GM12878 (cell line): Measurements from ENCODE around the gene NUDT3. TPM values are rescaled to one million over a fixed set of nuclear protein-coding genes. Genes with fewer than 3 reads are reported as not detected.

Source experiments
- CEBPB ChIP-seq, 2 experiments: fragments of 150-350 bp in 1 of 2; IDR thresholded peaks; 2 replicates each; pipeline ENCODE4 v1.6.1; 2012 to 2014; ENCODE audit warnings: low read depth in 2 of 2, low read length in 2 of 2, borderline replicate concordance in 1 of 2, inconsistent platforms in 1 of 2
- CREM ChIP-seq: IDR thresholded peaks from 2 replicates; pipeline ENCODE4 v1.6.1; 2014; ENCODE audit warnings: antibody characterized with exemption, low read depth
- EP300 ChIP-seq, 2 experiments: fragments of 150-350 bp in 1 of 2; IDR thresholded peaks; 2 replicates each; pipeline ENCODE4 v1.6.1; 2011 to 2012; ENCODE audit warnings: low read depth in 2 of 2, low read length in 2 of 2, borderline replicate concordance in 1 of 2, improper control_type of control experiment in 1 of 2, inconsistent platforms in 1 of 2; ENCODE audit not compliant: control insufficient read depth in 1 of 2
- HDGF ChIP-seq: fragments of 450-650 bp; IDR thresholded peaks from 2 replicates; pipeline ENCODE4 v1.6.1; 2016; ENCODE audit warnings: antibody characterized with exemption
- IRF4 ChIP-seq: IDR thresholded peaks from 2 replicates; pipeline ENCODE4 v1.6.1; 2011; ENCODE audit warnings: low read depth, low read length
- LARP7 ChIP-seq: fragments of 450-650 bp; IDR thresholded peaks from 2 replicates; pipeline ENCODE4 v1.6.1; 2017; ENCODE audit warnings: mild to moderate bottlenecking
- RBBP5 ChIP-seq: fragments of 200-600 bp; sonication (generic); conservative IDR thresholded peaks from 2 replicates; pipeline ENCODE4 v1.6.1; 2016
- SMC3 ChIP-seq: IDR thresholded peaks from 2 replicates; pipeline ENCODE4 v1.6.1; 2011; ENCODE audit warnings: low read length, improper control_type of control experiment, borderline replicate concordance
- TCF12 ChIP-seq: IDR thresholded peaks from 2 replicates; pipeline ENCODE4 v1.6.1; 2011; ENCODE audit warnings: low read depth, mild to moderate bottlenecking, low read length
- TCF3 ChIP-seq: IDR thresholded peaks from 2 replicates; pipeline ENCODE4 v1.6.1; 2012; ENCODE audit warnings: low read depth, mild to moderate bottlenecking, low read length, borderline replicate concordance; ENCODE audit not compliant: insufficient read depth
- YY1 ChIP-seq: IDR thresholded peaks from 2 replicates; pipeline ENCODE4 v1.6.1; 2011; ENCODE audit warnings: low read depth, mild to moderate bottlenecking, low read length
- ZNF384 ChIP-seq: IDR thresholded peaks from 2 replicates; pipeline ENCODE4 v1.6.1; 2012; ENCODE audit warnings: low read depth, mild to moderate bottlenecking, low read length, improper control_type of control experiment, borderline replicate concordance
- polyA plus RNA-seq, 11 experiments: library from polyadenylated mRNA; depleted of rRNA in 4 of 11; unstranded in 6 of 11; stranded (reverse) in 5 of 11; fragments of >200 nt; fragmentation: Nextera tagmentation in 4 of 11; fragmentation: Illumina TruSeq in 1 of 11; extraction: Ambion mirVana in 4 of 11; extraction: Trizol in 1 of 11; gene quantifications; 1 replicate in 1 of 11; 2 replicates in 10 of 11; pipeline versions ENCODE4 v1.2.1 to v1.2.3, GENCODE V29; 2011 to 2016; ENCODE audit warnings: inconsistent platforms in 2 of 11, missing spikeins in 2 of 11, low read depth in 1 of 11
- total RNA-seq, 4 experiments: library from RNA; depleted of rRNA in 3 of 4; stranded (reverse); fragments of >200 nt in 3 of 4; fragmentation: Illumina TruSeq in 1 of 4; extraction: Trizol in 1 of 4; gene quantifications; 2 replicates each; pipeline versions ENCODE4 v1.2.1 to v1.2.3, GENCODE V29; 2013 to 2021
- TF ChIP-seq, protein P1 (sequence below): fragments of 450-650 bp; formaldehyde crosslinking; IDR thresholded peaks from 2 replicates; pipeline ENCODE4 v1.4.0; 2020; ENCODE audit warnings: mild to moderate bottlenecking, moderate library complexity
- TF ChIP-seq, protein P2 (sequence below), 3 experiments: IDR thresholded peaks in 2 of 3; conservative IDR thresholded peaks in 1 of 3; 2 replicates each; pipeline ENCODE4 v1.5.1; 2011; ENCODE audit warnings: low read depth in 3 of 3, low read length in 3 of 3, mild to moderate bottlenecking in 3 of 3, control low read depth in 2 of 3, moderate library complexity in 2 of 3, inconsistent platforms in 1 of 3, mixed read lengths in 1 of 3; ENCODE audit not compliant: control insufficient read depth in 2 of 3, insufficient read depth in 1 of 3; ENCODE audit errors: extremely low read depth in 1 of 3
- TF ChIP-seq, protein P3 (sequence below): IDR thresholded peaks from 2 replicates; pipeline ENCODE4 v1.6.1; 2011; ENCODE audit warnings: borderline replicate concordance, low read depth, mild to moderate bottlenecking, moderate library complexity, mixed read lengths, low read length; ENCODE audit not compliant: insufficient read depth; ENCODE audit errors: extremely low read length

The NUDT3 gene
- total and polyA plus RNA-seq, 10 of the 15 experiments (the other 5 are each of a cell fraction or from before 2014, with no cell fraction given), result 2.4 to 32.3 (median 25.5) TPM

- TF ChIP-seq, protein P1, sequence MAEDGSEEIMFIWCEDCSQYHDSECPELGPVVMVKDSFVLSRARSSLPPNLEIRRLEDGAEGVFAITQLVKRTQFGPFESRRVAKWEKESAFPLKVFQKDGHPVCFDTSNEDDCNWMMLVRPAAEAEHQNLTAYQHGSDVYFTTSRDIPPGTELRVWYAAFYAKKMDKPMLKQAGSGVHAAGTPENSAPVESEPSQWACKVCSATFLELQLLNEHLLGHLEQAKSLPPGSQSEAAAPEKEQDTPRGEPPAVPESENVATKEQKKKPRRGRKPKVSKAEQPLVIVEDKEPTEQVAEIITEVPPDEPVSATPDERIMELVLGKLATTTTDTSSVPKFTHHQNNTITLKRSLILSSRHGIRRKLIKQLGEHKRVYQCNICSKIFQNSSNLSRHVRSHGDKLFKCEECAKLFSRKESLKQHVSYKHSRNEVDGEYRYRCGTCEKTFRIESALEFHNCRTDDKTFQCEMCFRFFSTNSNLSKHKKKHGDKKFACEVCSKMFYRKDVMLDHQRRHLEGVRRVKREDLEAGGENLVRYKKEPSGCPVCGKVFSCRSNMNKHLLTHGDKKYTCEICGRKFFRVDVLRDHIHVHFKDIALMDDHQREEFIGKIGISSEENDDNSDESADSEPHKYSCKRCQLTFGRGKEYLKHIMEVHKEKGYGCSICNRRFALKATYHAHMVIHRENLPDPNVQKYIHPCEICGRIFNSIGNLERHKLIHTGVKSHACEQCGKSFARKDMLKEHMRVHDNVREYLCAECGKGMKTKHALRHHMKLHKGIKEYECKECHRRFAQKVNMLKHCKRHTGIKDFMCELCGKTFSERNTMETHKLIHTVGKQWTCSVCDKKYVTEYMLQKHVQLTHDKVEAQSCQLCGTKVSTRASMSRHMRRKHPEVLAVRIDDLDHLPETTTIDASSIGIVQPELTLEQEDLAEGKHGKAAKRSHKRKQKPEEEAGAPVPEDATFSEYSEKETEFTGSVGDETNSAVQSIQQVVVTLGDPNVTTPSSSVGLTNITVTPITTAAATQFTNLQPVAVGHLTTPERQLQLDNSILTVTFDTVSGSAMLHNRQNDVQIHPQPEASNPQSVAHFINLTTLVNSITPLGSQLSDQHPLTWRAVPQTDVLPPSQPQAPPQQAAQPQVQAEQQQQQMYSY (CRISPR knock-in tag), result no peak
- TF ChIP-seq YY1, result 0 out of 2 replicates have a peak, but pooled peaks have one; percentile 33
- TF ChIP-seq, protein P2, sequence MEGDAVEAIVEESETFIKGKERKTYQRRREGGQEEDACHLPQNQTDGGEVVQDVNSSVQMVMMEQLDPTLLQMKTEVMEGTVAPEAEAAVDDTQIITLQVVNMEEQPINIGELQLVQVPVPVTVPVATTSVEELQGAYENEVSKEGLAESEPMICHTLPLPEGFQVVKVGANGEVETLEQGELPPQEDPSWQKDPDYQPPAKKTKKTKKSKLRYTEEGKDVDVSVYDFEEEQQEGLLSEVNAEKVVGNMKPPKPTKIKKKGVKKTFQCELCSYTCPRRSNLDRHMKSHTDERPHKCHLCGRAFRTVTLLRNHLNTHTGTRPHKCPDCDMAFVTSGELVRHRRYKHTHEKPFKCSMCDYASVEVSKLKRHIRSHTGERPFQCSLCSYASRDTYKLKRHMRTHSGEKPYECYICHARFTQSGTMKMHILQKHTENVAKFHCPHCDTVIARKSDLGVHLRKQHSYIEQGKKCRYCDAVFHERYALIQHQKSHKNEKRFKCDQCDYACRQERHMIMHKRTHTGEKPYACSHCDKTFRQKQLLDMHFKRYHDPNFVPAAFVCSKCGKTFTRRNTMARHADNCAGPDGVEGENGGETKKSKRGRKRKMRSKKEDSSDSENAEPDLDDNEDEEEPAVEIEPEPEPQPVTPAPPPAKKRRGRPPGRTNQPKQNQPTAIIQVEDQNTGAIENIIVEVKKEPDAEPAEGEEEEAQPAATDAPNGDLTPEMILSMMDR (IDR thresholded peaks at IDR 0.05 in 2 of 3, conservative IDR thresholded peaks at IDR 0.05 in 1 of 3; ENCODE audit: control insufficient read depth in 2 of 3, extremely low read depth in 1 of 3, insufficient read depth in 1 of 3, low read depth in 3 of 3, low read length in 3 of 3), result peak; percentile 61 to 80 (median 70)
- TF ChIP-seq LARP7, result 0 out of 2 replicates have a peak, but pooled peaks have one; percentile 48
- peak; percentile 59 for TF ChIP-seq SMC3
- peak; percentile 50; the same call in 1 of the 2 replicates for TF ChIP-seq TCF12
- TF ChIP-seq IRF4, result peak; percentile 37; the same call in 1 of the 2 replicates
- TF ChIP-seq HDGF, result peak; percentile 78
- TF ChIP-seq, protein P3, sequence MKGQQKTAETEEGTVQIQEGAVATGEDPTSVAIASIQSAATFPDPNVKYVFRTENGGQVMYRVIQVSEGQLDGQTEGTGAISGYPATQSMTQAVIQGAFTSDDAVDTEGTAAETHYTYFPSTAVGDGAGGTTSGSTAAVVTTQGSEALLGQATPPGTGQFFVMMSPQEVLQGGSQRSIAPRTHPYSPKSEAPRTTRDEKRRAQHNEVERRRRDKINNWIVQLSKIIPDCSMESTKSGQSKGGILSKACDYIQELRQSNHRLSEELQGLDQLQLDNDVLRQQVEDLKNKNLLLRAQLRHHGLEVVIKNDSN, result no peak
- TF ChIP-seq TCF3, result 0 out of 2 replicates have a peak, but pooled peaks have one; percentile 53
- no peak for TF ChIP-seq CEBPB (IDR thresholded peaks at IDR 0.05; ENCODE audit: borderline replicate concordance in 1 of 2, low read depth in 2 of 2, low read length in 2 of 2)
- peak; percentile 31; the same call in 1 of the 2 replicates for TF ChIP-seq CREM
- no peak for TF ChIP-seq ZNF384
- TF ChIP-seq EP300 (IDR thresholded peaks at IDR 0.05; ENCODE audit: borderline replicate concordance in 1 of 2, control insufficient read depth in 1 of 2, low read depth in 2 of 2, low read length in 2 of 2), result no peak
- TF ChIP-seq RBBP5, result no peak
- TF ChIP-seq, all 136 proteins: peak for 25
These were observed 145.7 kb downstream of the NUDT3 start (continued) for GRCh38 chr6:34246563-34247391.
